HG02973 (cell line): ENCODE data around the gene P4HA1.
"Not testable (repeated sequence)": the region's sequence is repeated elsewhere in the genome, so short reads cannot be mapped to it uniquely, and the experiment has no call there.

Experiments
- ATAC-seq: cut with Tn5 transposase; IDR thresholded peaks from one replicate; pipeline ENCODE4 v1.9.1; 2021; ENCODE audit warnings: moderate library complexity; ENCODE audit not compliant: unreplicated experiment

P4HA1 gene

DNA sequence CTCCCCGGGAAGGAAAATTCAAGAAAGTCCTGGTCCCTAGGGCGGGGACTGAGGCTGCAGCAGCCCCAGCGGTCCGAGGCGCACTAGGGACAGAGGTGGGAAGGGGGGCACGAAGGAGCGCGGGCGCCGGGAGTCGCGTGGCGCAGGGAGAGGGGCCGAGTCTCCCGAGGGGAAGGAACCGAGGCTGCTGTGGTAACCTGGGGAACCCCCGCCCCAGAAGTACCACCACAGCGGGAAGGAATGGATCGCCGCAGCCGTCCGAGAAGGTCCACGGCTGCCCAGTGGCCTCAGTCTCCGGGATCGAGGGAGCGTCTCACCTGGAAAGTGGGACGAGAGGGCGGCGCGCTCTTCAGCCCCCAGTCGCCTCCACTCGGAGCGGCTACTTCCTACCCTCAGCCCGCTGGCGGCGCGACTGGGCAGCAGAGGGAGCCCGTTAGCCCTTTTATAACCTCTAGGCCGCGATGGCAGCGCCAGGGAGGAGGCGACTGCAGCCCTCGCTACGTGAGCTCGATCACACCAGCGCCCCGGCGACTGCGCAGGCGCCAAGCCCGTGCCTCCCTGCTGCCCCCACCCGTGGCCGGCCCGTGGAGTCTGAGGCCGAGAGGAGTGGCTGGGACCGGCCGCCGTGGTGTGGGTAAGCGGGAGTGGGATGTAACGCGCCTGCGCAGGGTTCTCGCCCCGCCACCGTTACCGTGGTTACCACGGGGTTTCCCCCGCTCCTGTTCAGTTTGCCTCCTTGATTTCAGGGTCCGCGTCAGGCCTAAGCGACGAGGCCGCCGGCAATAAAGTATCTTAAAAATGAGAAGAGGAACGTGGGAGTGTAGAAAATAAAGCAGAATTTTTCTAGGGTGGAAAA, at the start of gene P4HA1:
Gene P4HA1, minus strand, starts transcription at position 418 of the 856 bp plus-strand sequence. CDS start 21,983 bp downstream, outside the sequence.
- ATAC-seq: peak; percentile 72

DNA sequence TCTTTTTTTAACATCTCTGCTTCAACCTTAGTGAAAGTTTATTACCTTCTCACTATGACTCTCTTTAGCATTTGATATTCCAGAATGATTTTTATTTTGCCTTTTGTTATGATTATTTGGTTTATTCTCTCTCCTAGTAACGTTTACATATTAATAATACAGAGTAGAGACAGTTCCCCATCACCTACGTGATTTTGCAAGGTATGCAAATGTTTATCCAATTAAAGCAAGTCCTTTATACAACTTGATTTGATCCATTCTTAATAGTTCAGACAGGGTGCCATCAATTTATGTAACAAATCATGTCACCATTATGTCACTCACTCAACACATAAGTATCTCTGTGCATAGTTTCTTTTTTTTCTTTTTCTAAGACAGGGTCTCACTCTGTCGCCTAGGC, 44.9 kb upstream of the P4HA1 start:
- no peak for ATAC-seq

GRCh38 chr10:73139251-73139650, 42.6 kb upstream of the P4HA1 start:
- ATAC-seq: no peak

GRCh38 chr10:73136627-73137026, 40.0 kb upstream of the P4HA1 start:
- no peak for ATAC-seq

DNA sequence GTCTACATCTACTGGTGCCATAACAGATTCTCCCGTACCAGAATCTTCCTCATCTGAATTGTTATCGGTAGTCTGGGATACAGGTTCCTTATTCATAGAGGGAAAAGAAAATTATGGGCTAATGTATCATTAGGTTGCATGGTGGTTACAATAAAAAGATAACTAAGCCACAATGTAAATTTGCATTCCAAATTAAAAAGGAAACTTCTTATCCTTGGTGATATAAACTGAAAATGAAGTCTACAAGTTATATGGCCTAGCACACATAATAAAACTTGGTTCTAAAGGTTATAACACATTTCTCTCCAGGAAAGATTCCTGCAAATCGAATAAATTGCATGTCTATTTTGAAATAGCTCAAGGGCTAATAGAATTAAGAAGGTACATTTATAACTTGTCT, 38.1 kb upstream of the P4HA1 start:
- ATAC-seq: no peak

DNA sequence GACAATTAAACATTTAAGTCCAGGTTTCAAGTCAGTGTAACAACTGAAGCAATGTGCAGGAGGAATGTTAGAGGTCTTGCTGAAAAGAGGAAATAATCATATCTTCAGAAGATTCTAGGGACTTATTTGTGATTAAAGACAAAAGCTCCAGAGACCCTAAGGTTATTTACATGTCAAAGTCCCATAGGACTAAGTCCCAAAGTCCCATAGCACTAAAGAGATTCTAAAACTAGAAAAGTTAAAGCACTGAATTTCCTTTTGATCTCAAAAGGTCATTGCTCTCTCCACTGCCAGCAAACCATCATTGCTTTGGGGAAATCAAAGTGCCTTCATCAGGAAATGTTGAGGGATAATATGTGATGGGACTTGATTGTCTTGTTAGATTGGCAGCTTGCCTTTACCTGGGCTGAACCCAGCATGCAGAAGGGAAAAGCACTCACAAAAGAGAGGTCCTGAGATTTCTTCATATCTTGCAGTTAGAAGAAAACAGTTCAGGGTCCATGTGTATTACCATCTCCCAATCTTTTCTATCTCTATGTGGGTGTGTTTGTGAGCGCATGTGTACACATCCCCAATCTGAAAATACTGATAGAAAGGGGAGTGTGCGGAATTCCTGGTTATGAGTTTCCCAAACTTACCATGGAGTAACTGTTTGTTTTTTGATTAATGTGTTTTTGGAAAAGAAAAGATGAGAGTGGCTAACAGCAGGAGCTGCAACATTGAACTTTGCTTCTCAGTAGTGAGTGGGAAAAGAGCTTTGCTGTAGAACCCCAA, 35.4 kb upstream of the P4HA1 start:
- ATAC-seq: no peak

DNA sequence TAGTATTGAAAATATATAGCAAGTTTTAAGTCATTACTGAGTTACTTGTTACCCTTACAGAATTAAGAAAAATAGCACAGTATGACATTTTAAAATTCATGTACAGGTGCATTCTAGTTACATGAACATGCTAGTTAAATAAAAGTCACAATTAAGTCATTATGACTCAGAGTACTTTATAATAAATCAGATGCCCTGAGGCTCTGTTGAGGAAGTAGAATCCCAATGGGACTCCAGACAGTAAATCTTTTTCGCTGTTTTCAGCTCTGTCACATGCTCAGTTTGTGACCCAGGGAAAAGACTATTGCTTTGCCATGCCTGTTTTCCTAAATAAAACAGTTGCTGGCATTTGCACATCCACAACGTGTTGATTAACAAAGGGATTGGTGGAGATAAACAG, 34.6 kb upstream of the P4HA1 start:
- ATAC-seq: no peak

DNA sequence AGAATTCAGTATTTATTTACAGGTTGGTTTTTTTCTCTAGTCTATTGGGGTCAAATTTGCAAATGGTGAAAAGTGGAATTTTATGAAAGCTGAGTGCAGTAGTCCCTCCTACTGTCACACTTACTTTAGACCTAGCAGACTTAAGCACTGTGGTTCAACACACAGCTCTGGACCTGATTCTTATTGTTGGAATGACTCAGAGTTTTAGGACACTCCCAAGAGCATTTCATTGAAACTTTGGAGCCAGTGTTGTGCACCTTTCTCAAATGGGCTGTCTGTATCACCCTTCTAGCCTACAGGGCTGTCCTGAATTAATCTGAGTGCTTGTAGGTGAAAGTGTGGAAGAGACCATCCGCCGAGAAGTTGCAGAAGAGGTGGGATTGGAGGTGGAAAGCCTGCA, 29.7 kb upstream of the P4HA1 start:
- no peak for ATAC-seq

GRCh38 chr10:73119952-73120351, 23.3 kb upstream of the P4HA1 start:
- ATAC-seq: no peak

DNA sequence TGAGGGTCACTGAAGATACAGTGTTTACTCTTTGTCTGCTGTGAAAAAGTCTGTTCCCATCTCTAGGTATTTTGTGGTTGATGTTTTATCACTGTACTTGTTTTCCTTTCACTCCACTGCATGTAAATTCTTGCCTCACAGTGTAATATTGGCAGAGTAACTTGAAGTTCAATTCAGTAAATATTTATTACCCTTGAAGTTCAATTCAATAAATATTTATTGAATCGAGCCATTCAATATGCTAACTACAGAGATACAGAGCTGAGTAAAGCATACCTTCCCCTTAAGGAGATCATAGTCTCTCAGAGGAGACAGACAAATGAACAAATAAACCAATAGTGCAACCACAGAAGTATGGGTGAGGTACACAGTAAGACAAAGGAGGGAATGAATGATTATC, 22.8 kb upstream of the P4HA1 start:
- no peak for ATAC-seq

GRCh38 chr10:73117976-73118743, 21.5 kb upstream of the P4HA1 start:
- peak; percentile 52 for ATAC-seq

DNA sequence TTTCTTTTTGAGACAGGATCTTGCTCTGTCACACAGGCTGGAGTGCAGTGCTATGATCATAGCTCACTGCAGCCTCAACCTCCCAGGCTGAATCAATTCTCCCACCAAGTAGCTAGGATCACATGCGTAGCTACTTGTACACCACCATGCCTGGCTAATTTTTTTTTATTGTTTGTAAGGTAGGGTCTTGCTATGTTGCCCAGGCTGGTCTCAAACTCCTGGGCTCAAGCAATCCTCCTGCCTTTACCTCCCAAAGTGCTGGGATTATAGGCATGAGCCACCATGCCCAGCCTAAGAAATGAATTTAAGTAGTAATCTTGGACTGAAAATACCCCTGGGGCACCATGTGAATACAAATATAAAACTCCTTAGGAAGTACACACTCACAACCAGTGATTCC, 19.4 kb upstream of the P4HA1 start:
- ATAC-seq: no peak

GRCh38 chr10:73113551-73113950, 16.9 kb upstream of the P4HA1 start:
- ATAC-seq: no peak

- ATAC-seq: not testable (repeated sequence)
Observed at GRCh38 chr10:73112032-73112431, 15.4 kb upstream of the P4HA1 start.

DNA sequence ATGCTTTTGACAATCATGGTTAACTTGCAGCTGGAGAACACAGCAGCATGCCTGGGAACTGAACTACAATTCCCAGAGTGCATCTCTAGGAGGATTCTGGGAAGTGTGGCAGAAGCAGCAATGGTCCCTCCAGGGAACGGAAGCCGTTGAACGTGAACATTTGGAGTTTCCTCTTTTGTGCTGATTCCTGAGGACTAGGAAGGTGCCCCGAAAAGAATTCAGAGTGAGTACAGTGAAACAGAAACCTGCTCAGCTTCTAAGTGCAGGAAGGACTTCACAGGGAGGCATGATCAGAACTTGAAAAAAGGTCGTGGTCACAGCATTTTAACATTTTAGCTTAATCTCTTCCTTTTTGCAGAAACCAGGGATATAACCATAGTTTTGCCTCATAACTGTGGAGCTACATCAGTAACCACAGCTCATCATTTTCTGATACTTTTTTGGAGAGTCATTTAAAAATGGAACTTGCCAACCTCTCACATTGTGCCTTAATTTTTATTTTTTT, 13.7 kb upstream of the P4HA1 start, which contains the start of gene NUDT13:
Gene NUDT13, plus strand, starts transcription at position 111 of the 505 bp plus-strand sequence. CDS start 3,911 bp downstream, outside the sequence.
- ATAC-seq: no peak

- ATAC-seq: not testable (repeated sequence)
Observed at GRCh38 chr10:73109248-73109652, 12.6 kb upstream of the P4HA1 start.

DNA sequence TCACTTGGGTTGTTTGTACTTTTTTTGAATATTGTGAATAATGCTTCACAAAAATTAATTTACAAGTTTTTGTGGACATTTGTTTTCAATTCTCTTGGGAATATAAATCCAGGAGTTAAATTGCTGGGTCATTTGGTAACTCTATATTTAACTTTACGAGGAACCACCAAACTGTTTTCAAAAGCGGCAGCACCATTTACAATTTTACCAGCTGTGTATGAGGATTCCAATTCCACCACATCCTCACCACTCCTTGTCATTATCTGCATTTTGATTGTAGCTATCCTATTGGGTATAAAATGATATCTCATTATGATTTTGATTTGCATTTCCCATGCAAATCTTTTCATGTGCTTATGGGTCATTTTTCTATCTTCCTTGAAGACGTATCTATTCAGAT, 9.6 kb upstream of the P4HA1 start:
- ATAC-seq: no peak

GRCh38 chr10:73099141-73099540, 2.5 kb upstream of the P4HA1 start:
- ATAC-seq: no peak

- ATAC-seq: no peak
Observed at GRCh38 chr10:73097305-73097670, 622 bp upstream of the P4HA1 start.

GRCh38 chr10:73096041-73096448, 621 bp downstream of the P4HA1 start:
- ATAC-seq: peak; percentile 30

GRCh38 chr10:73095481-73096021, 1.1 kb downstream of the P4HA1 start:
- ATAC-seq: peak; percentile 1
